ENCODE results near the gene PAX2. TPM values are rescaled to one million over a fixed set of nuclear protein-coding genes. Genes with fewer than 3 reads are reported as not detected.
"Not testable (repeated sequence)": the region's sequence is repeated elsewhere in the genome, so short reads cannot be mapped to it uniquely, and the experiment has no call there.

Gene PAX2
- total RNA-seq, result not detected

DNA sequence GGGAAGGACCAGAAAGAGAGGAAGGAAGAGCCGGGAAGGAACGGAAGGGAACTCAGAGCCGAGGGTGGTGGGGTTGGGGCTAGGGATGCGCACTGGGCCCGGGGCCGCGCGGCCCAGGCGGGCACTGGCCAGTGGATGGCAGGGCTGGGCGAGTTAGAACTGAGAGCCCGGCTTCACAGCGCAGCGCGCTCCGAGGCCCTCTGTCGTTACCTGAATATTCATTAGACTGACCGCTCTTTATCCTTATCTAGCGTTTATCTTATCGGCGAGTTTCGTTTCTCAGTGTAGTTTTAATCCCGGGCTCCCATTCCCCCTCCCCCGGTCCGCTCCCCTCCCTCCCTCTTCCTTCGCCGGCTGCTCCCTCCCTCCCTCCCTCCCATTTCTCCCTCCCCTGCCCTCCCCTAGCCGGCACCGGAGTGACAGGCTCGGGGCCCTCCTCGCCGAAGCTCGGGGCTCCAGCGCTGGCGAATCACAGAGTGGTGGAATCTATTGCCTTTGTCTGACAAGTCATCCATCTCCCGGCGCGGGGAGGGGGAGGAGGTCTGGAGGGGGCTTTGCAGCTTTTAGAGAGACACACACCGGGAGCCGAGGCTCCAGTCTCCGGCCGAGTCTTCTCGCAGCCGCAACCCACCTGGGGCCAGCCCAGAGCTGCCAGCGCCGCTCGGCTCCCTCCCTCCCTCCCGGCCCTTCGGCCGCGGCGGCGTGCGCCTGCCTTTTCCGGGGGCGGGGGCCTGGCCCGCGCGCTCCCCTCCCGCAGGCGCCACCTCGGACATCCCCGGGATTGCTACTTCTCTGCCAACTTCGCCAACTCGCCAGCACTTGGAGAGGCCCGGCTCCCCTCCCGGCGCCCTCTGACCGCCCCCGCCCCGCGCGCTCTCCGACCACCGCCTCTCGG lies at the start of gene PAX2:
PAX2 (plus strand) TSS at position 596 of the 895 bp plus-strand sequence. CDS start 679 bp downstream, outside the sequence.
- intact Hi-C loops (cut with DNase I), result no loop called here
- Histone ChIP-seq H3K4me3 (peak within 1 kb of the TSS in 3 of 4 donors; percentile 8 to 59 (median 33)), H3K27ac (no peak within 1 kb of the TSS), H3K9me3 (no peaks in the 10 kb centered on the region), H3K36me3 (no peaks in the 10 kb centered on the region), H3K27me3 (peaks cover 61 to 100% (median 91%) of the 10 kb centered on the region in 4 donors), H3K4me1 (peaks cover 42 to 78% (median 42%) of the 10 kb centered on the region in 3 donors)
- 2% methylated on average over 26 to 27 of the region's 75 CpGs for WGBS, 2 donors
- no peak for TF ChIP-seq POLR2A (IDR thresholded peaks at IDR 0.05)
- TF ChIP-seq, protein P1, sequence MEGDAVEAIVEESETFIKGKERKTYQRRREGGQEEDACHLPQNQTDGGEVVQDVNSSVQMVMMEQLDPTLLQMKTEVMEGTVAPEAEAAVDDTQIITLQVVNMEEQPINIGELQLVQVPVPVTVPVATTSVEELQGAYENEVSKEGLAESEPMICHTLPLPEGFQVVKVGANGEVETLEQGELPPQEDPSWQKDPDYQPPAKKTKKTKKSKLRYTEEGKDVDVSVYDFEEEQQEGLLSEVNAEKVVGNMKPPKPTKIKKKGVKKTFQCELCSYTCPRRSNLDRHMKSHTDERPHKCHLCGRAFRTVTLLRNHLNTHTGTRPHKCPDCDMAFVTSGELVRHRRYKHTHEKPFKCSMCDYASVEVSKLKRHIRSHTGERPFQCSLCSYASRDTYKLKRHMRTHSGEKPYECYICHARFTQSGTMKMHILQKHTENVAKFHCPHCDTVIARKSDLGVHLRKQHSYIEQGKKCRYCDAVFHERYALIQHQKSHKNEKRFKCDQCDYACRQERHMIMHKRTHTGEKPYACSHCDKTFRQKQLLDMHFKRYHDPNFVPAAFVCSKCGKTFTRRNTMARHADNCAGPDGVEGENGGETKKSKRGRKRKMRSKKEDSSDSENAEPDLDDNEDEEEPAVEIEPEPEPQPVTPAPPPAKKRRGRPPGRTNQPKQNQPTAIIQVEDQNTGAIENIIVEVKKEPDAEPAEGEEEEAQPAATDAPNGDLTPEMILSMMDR (IDR thresholded peaks at IDR 0.05), result no peak
- no peak for DNase-seq

DNA sequence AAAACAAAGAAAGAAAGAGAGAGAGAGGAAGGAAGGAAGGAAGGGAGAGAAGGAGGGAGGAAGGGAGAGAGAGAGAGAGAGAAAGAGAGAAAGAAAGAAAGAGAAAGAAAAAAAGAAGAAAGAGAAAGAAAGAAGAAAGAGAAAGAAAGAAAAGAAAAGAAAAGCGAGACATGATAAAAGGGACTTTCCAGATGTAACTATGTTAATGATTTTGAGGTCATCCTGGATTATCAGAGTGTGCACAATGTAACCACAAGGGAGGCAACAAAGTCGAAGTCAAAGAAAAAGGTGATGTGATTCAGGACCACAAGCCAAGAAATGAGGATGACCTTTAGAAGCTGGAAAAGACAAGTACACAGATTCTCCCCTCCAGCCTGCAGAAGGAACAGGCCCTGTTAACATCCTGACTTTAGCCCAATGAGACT lies 48.9 kb upstream of the PAX2 start:
- TF ChIP-seq, protein P1 (IDR thresholded peaks at IDR 0.05), result no peak
- TF ChIP-seq POLR2A (IDR thresholded peaks at IDR 0.05), result no peak
- Histone ChIP-seq H3K36me3 (no peaks in the 10 kb centered on the region), H3K9me3 (no peaks in the 10 kb centered on the region), H3K4me1 (no peaks in the 10 kb centered on the region), H3K27ac (no peak overlapping the region), H3K4me3 (no peak overlapping the region), H3K27me3 (peaks cover 0 to 74% (median 1%) of the 10 kb centered on the region in 4 donors)
- WGBS, 2 donors, result 21 to 29% methylated on average over 2 of the region's 2 CpGs
- no peak for DNase-seq
- intact Hi-C loops (cut with DNase I), result no loop called here

DNA sequence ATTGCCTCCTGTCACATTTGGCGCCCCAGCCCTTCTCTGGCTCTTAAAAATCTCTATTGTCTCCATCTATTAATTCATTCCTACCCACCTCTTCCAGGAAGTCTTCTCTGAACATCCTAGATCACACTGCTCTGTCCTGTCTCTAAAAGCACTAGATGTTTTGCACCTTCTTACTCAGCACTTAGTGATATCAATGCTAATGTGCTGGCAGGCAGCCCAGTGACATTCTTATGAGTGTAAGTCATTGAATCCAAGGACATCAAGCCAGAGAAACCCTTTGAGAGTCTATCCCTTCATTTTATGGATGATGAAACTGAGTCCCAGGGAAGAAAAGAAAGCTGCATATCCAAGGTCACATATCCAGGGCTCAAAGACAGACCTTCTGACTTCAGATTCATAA lies 48.3 kb upstream of the PAX2 start:
- Histone ChIP-seq H3K27ac (no peak overlapping the region), H3K4me3 (no peak overlapping the region), H3K4me1 (no peaks in the 10 kb centered on the region), H3K36me3 (no peaks in the 10 kb centered on the region), H3K9me3 (no peaks in the 10 kb centered on the region), H3K27me3 (peaks cover 0 to 69% (median 1%) of the 10 kb centered on the region in 4 donors)
- intact Hi-C loops (cut with DNase I), result no loop called here
- no peak for DNase-seq
- TF ChIP-seq, protein P1 (IDR thresholded peaks at IDR 0.05), result no peak
- TF ChIP-seq POLR2A (IDR thresholded peaks at IDR 0.05), result no peak
- 83% methylated on average over 1 of the region's 1 CpG for WGBS, 2 donors

DNA sequence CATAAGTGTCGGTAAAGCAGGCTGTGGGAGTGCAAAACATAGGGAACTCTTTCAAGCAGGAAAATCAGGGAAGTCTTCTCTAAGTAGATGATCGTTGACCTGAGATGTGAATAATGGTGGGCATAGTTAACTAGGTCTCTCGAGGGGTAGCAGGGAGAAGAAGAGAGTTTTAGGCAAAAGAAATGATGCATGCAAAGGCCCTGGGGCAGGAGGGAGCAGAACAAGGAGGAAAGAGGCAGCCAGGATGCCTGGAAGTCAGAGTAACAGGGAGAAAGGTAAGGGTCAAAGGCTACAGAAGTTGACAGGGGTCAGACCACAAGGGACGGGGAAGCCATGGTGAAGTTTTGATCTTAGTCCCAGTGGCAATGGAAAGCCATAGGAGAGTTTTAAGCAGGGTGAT lies 47.8 kb upstream of the PAX2 start:
- Histone ChIP-seq H3K27ac (no peak overlapping the region), H3K4me3 (no peak overlapping the region), H3K27me3 (peaks cover 0 to 65% (median 1%) of the 10 kb centered on the region in 4 donors), H3K36me3 (no peaks in the 10 kb centered on the region), H3K9me3 (no peaks in the 10 kb centered on the region), H3K4me1 (no peaks in the 10 kb centered on the region)
- WGBS, 2 donors, result 58 to 68% methylated on average over 4 of the region's 4 CpGs
- intact Hi-C loops (cut with DNase I), result no loop called here
- no peak for TF ChIP-seq POLR2A (IDR thresholded peaks at IDR 0.05)
- TF ChIP-seq, protein P1 (IDR thresholded peaks at IDR 0.05), result no peak
- DNase-seq, result no peak

DNA sequence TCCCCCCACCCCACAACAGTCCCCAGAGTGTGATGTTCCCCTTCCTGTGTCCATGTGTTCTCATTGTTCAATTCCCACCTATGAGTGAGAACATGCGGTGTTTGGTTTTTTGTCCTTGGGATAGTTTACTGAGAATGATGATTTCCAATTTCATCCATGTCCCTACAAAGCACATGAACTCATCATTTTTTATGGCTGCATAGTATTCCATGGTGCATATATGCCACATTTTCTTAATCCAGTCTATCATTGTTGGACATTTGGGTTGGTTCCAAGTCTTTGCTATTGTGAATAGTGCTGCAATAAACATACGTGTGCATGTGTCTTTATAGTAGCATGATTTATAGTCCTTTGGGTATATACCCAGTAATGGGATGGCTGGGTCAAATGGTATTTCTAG lies 43.7 kb upstream of the PAX2 start:
- H3K4me1 ChIP-seq; H3K4me3 ChIP-seq; H3K27ac ChIP-seq; H3K9me3 ChIP-seq; DNase-seq; intact Hi-C loops (cut with DNase I); H3K36me3 ChIP-seq: not testable (repeated sequence)
- WGBS, 2 donors, result 83 to 94% methylated on average over 1 to 2 of the region's 2 CpGs
- H3K27me3 ChIP-seq, result peaks cover 0 to 73% (median 1%) of the 10 kb centered on the region in 4 donors

Measured in esophagus squamous epithelium (tissue), 5 donors.